G401 (cell line): ENCODE results near the gene GHRHR. TPM values are rescaled to one million over a fixed set of nuclear protein-coding genes. Genes with fewer than 3 reads are reported as not detected.

Source experiments
- DNase-seq: peaks from one replicate; pipeline ENCODE4 v3.0.0-alpha.2; 2015; ENCODE audit warnings: low spot score
- in situ Hi-C: cut with HindIII; loops from 2 replicates; pipeline ENCODE4 v1.10.0; 2016; ENCODE audit warnings: low sequenced_read_pairs, mixed read lengths
- total RNA-seq: library from RNA; depleted of rRNA; stranded (reverse); fragments of >200 nt; shearing (Covaris generic); gene quantifications from 2 replicates; pipeline ENCODE4 v1.2.3, GENCODE V29; 2014

Gene GHRHR
- total RNA-seq, 1 experiment from 2014 or later: not detected

- in situ Hi-C loops: no loop called here
- DNase-seq: no peak
Measured at GRCh38 chr7:30954914-30955313, 8.8 kb upstream of the GHRHR start.

- no peak for DNase-seq
- in situ Hi-C loops: no loop called here
Measured at GRCh38 chr7:30956704-30957103, 7.0 kb upstream of the GHRHR start.

- DNase-seq: no peak
- in situ Hi-C loops: no loop called here
Measured at GRCh38 chr7:30965372-30965771, 1.6 kb downstream of the GHRHR start.

GRCh38 chr7:30965883-30966282, 2.1 kb downstream of the GHRHR start:
- in situ Hi-C loops: no loop called here
- DNase-seq: no peak

- in situ Hi-C loops: no loop called here
Measured at GRCh38 chr7:30968294-30968693, 4.5 kb downstream of the GHRHR start.

GRCh38 chr7:30968747-30969603, 5.2 kb downstream of the GHRHR start:
- in situ Hi-C loops: no loop called here
- no peak for DNase-seq

More at GRCh38 chr7:30968294-30968693, 4.5 kb downstream of the GHRHR start:
- no peak for DNase-seq

- in situ Hi-C loops: no loop called here
- DNase-seq: no peak
Measured at GRCh38 chr7:30969604-30969970, 5.8 kb downstream of the GHRHR start.

- in situ Hi-C loops: no loop called here
- DNase-seq: no peak
Measured at GRCh38 chr7:30970074-30970473, 6.3 kb downstream of the GHRHR start.

- in situ Hi-C loops: no loop called here
- DNase-seq: no peak
Measured at GRCh38 chr7:30970594-30971094, 6.9 kb downstream of the GHRHR start.

- in situ Hi-C loops: no loop called here
- DNase-seq: no peak
Measured at GRCh38 chr7:30971440-30971839, 7.7 kb downstream of the GHRHR start.

GRCh38 chr7:30971840-30972563, 8.2 kb downstream of the GHRHR start:
- in situ Hi-C loops: no loop called here

GRCh38 chr7:30973292-30973691, 9.5 kb downstream of the GHRHR start:
- in situ Hi-C loops: no loop called here
- no peak for DNase-seq

More at GRCh38 chr7:30971840-30972563, 8.2 kb downstream of the GHRHR start:
- DNase-seq: no peak

GRCh38 chr7:30973791-30974604, 10.2 kb downstream of the GHRHR start:
- DNase-seq: no peak
- in situ Hi-C loops: no loop called here

GRCh38 chr7:30974605-30975255, 11.0 kb downstream of the GHRHR start:
- no peak for DNase-seq

GRCh38 chr7:30975256-30975899, 11.6 kb downstream of the GHRHR start:
- in situ Hi-C loops: no loop called here
- no peak for DNase-seq

More at GRCh38 chr7:30974605-30975255, 11.0 kb downstream of the GHRHR start:
- in situ Hi-C loops: no loop called here

- in situ Hi-C loops: no loop called here
- no peak for DNase-seq
Measured at GRCh38 chr7:30976381-30976780, 12.6 kb downstream of the GHRHR start.

- DNase-seq: no peak
- in situ Hi-C loops: no loop called here
Measured at GRCh38 chr7:30977222-30977621, 13.5 kb downstream of the GHRHR start.

GRCh38 chr7:30977896-30978564, 14.3 kb downstream of the GHRHR start:
- in situ Hi-C loops: no loop called here
- no peak for DNase-seq
